ENCODE measurements around the gene HNRNPK.

- TF ChIP-seq CTCF (IDR thresholded peaks at IDR 0.05) = no peak
- peak in 1 of 2 donors; percentile 16 for TF ChIP-seq EP300 (IDR thresholded peaks at IDR 0.05)
Observed at GRCh38 chr9:83933790-83934189, 46.2 kb downstream of the HNRNPK start.

Measured in tibial nerve (tissue), 4 donors.